GM12878 (cell line): Measurements from ENCODE around the gene TLDC2. TPM values are rescaled to one million over a fixed set of nuclear protein-coding genes. Genes with fewer than 3 reads are reported as not detected.
"Not testable (repeated sequence)": the region's sequence is repeated elsewhere in the genome, so short reads cannot be mapped to it uniquely, and the experiment has no call there.

ENCODE experiments used
- ATAC-seq: fragments of 200-7000 bp; cut with Tn5 transposase; 3 replicates; pipeline ENCODE4 v1.9.1; 2020; ENCODE audit warnings: mild to moderate bottlenecking, moderate library complexity
- BruUV-seq: library from RNA; stranded (reverse); fragments of 400-500 nt; replicated peaks from 2 replicates; lab custom pipeline; 2021; lab: Mats Ljungman, UMichigan
- CTCF ChIA-PET: fragments of 300-600 bp; sonication (Branson Sonifier 250); formaldehyde crosslinking; extraction: SDS; loops from one replicate; lab custom pipeline; 2021; ENCODE audit warnings: inconsistent platforms; lab: Yijun Ruan, JAX
- POLR2A ChIA-PET: fragments of 350-600 bp; formaldehyde crosslinking; extraction: SDS; loops from one replicate; lab custom pipeline; 2021; ENCODE audit warnings: inconsistent platforms; lab: Charles Lee
- RAD21 ChIA-PET: fragments of 300-600 bp; sonication (Branson Sonifier 250); formaldehyde crosslinking; loops from one replicate; lab custom pipeline; 2023; ENCODE audit warnings: antibody characterized with exemption; ENCODE audit not compliant: unreplicated experiment; lab: Charles Lee
- SMC1A ChIA-PET: fragments of 300-600 bp; sonication (Branson Sonifier 250); formaldehyde crosslinking; loops from one replicate; lab custom pipeline; 2023; ENCODE audit not compliant: unreplicated experiment, uncharacterized antibody; lab: Charles Lee
- DNase-seq: peaks from one replicate; pipeline ENCODE4 v3.0.0-alpha.2; 2011; ENCODE audit warnings: low read depth, low spot score
- FAIRE-seq: peaks from 3 replicates; lab custom pipeline; 2011; peaks lifted over from hg19 to GRCh38; lab: Jason Lieb, UNC
- H2AFZ ChIP-seq: 2 replicates; pipeline ENCODE4 v1.6.0; 2011; ENCODE audit warnings: low read depth, low read length, control low read depth; ENCODE audit not compliant: control insufficient read depth
- H3K27ac ChIP-seq: 2 replicates; pipeline ENCODE4 v1.5.1; 2011; ENCODE audit warnings: control low read depth; ENCODE audit not compliant: control insufficient read depth, insufficient read depth
- H3K27me3 ChIP-seq, 2 experiments: replicated peaks in 1 of 2; 2 replicates each; pipeline versions ENCODE4 v1.6.0 to v1.6.1; 2011; ENCODE audit warnings: low read length in 1 of 2; ENCODE audit not compliant: control insufficient read depth in 2 of 2, insufficient read depth in 2 of 2
- H3K36me3 ChIP-seq, 2 experiments: 2 replicates each; pipeline ENCODE4 v1.5.1; 2011; ENCODE audit warnings: low read length in 1 of 2; ENCODE audit not compliant: control insufficient read depth in 2 of 2, insufficient read depth in 2 of 2
- H3K4me1 ChIP-seq: 2 replicates; pipeline ENCODE4 v1.6.1; 2011; ENCODE audit warnings: mild to moderate bottlenecking, low read length, moderate library complexity, mixed read lengths; ENCODE audit not compliant: control insufficient read depth, insufficient read depth
- H3K4me2 ChIP-seq: 2 replicates; pipeline ENCODE4 v1.6.0; 2011; ENCODE audit warnings: control low read depth; ENCODE audit not compliant: control insufficient read depth, insufficient read depth
- H3K4me3 ChIP-seq: fragments of 200-600 bp; sonication (generic); 2 replicates; pipeline ENCODE4 v1.5.1; 2016
- H3K79me2 ChIP-seq: 2 replicates; pipeline ENCODE4 v1.6.0; 2011; ENCODE audit warnings: low read length; ENCODE audit not compliant: control insufficient read depth, insufficient read depth
- H3K9ac ChIP-seq: 2 replicates; pipeline ENCODE4 v1.8.0; 2011; ENCODE audit warnings: low read length, control low read depth, mixed read lengths; ENCODE audit not compliant: control insufficient read depth, insufficient read depth
- H3K9me3 ChIP-seq: replicated peaks from 3 replicates; pipeline ENCODE4 v1.5.1; 2011; ENCODE audit warnings: mild to moderate bottlenecking, low read length; ENCODE audit not compliant: control insufficient read depth, insufficient read depth
- H4K20me1 ChIP-seq: 2 replicates; pipeline ENCODE4 v1.6.0; 2011; ENCODE audit not compliant: control insufficient read depth, insufficient read depth
- CEBPB ChIP-seq, 2 experiments: fragments of 150-350 bp in 1 of 2; IDR thresholded peaks; 2 replicates each; pipeline ENCODE4 v1.6.1; 2012 to 2014; ENCODE audit warnings: low read depth in 2 of 2, low read length in 2 of 2, borderline replicate concordance in 1 of 2, inconsistent platforms in 1 of 2
- CREM ChIP-seq: IDR thresholded peaks from 2 replicates; pipeline ENCODE4 v1.6.1; 2014; ENCODE audit warnings: antibody characterized with exemption, low read depth
- HCFC1 ChIP-seq: fragments of 150-350 bp; IDR thresholded peaks from 2 replicates; pipeline ENCODE4 v1.6.1; 2014; ENCODE audit warnings: low read length
- HDGF ChIP-seq: fragments of 450-650 bp; IDR thresholded peaks from 2 replicates; pipeline ENCODE4 v1.6.1; 2016; ENCODE audit warnings: antibody characterized with exemption
- JUND ChIP-seq: IDR thresholded peaks from 2 replicates; pipeline ENCODE4 v1.6.1; 2012; ENCODE audit warnings: low read depth, mild to moderate bottlenecking, low read length, improper control_type of control experiment, moderate library complexity
- KAT2A ChIP-seq: conservative IDR thresholded peaks from 2 replicates; pipeline ENCODE4 v1.6.1; 2011; ENCODE audit warnings: low read depth, low read length; ENCODE audit not compliant: control insufficient read depth
- LARP7 ChIP-seq: fragments of 450-650 bp; IDR thresholded peaks from 2 replicates; pipeline ENCODE4 v1.6.1; 2017; ENCODE audit warnings: mild to moderate bottlenecking
- MEF2A ChIP-seq: IDR thresholded peaks from 2 replicates; pipeline ENCODE4 v1.6.1; 2011; ENCODE audit warnings: low read depth, mild to moderate bottlenecking, low read length, moderate library complexity; ENCODE audit not compliant: insufficient read depth
- MYC ChIP-seq: IDR thresholded peaks from 2 replicates; pipeline ENCODE4 v1.6.1; 2011; ENCODE audit warnings: mild to moderate bottlenecking, low read length, moderate library complexity, inconsistent platforms; ENCODE audit not compliant: insufficient read depth, insufficient replicate concordance, insufficient read length, severe bottlenecking
- PAX5 ChIP-seq: IDR thresholded peaks from 2 replicates; pipeline ENCODE4 v1.6.1; 2011; ENCODE audit warnings: low read depth, low read length, borderline replicate concordance
- RAD51 ChIP-seq: fragments of 450-650 bp; IDR thresholded peaks from 2 replicates; pipeline ENCODE4 v1.6.1; 2016; ENCODE audit warnings: moderate library complexity, mild to moderate bottlenecking, inconsistent platforms
- RB1 ChIP-seq: fragments of 450-650 bp; formaldehyde crosslinking; IDR thresholded peaks from 2 replicates; pipeline ENCODE4 v1.6.1; 2017; ENCODE audit warnings: mild to moderate bottlenecking, borderline replicate concordance
- SREBF1 ChIP-seq: IDR thresholded peaks from 2 replicates; pipeline ENCODE4 v1.6.1; 2012; ENCODE audit warnings: mild to moderate bottlenecking, low read length
- SREBF2 ChIP-seq: IDR thresholded peaks from 2 replicates; pipeline ENCODE4 v1.6.1; 2012; ENCODE audit warnings: mild to moderate bottlenecking, low read length
- USF2 ChIP-seq: IDR thresholded peaks from 2 replicates; pipeline ENCODE4 v1.6.1; 2011; ENCODE audit warnings: low read depth, low read length, improper control_type of control experiment, borderline replicate concordance
- YBX1 ChIP-seq: fragments of 450-650 bp; IDR thresholded peaks from 2 replicates; pipeline ENCODE4 v1.6.1; 2016; ENCODE audit warnings: antibody characterized with exemption
- WGBS: methylation state at CpG from one replicate; pipeline ENCODE4 v1.1.6; 2016; ENCODE audit warnings: low lambda C conversion rate; ENCODE audit not compliant: insufficient replicate concordance, insufficient coverage; ENCODE audit errors: missing lambda C conversion rate; 5-methylcytosine and 5-hydroxymethylcytosine counted together
- in situ Hi-C: fragments of 300-500 bp; cut with MboI; formaldehyde crosslinking; loops from 9 replicates; pipeline ENCODE4 v1.14.3; 2018; ENCODE audit warnings: mixed read lengths
- intact Hi-C: fragments of 100-400 bp; cut with micrococcal nuclease; formaldehyde crosslinking; loops from one replicate; pipeline ENCODE4 v1.14.2; 2022; ENCODE audit not compliant: unreplicated experiment
- polyA plus RNA-seq, 11 experiments: library from polyadenylated mRNA; depleted of rRNA in 4 of 11; unstranded in 6 of 11; stranded (reverse) in 5 of 11; fragments of >200 nt; fragmentation: Nextera tagmentation in 4 of 11; fragmentation: Illumina TruSeq in 1 of 11; extraction: Ambion mirVana in 4 of 11; extraction: Trizol in 1 of 11; gene quantifications; 1 replicate in 1 of 11; 2 replicates in 10 of 11; pipeline versions ENCODE4 v1.2.1 to v1.2.3, GENCODE V29; 2011 to 2016; ENCODE audit warnings: inconsistent platforms in 2 of 11, missing spikeins in 2 of 11, low read depth in 1 of 11
- total RNA-seq, 4 experiments: library from RNA; depleted of rRNA in 3 of 4; stranded (reverse); fragments of >200 nt in 3 of 4; fragmentation: Illumina TruSeq in 1 of 4; extraction: Trizol in 1 of 4; gene quantifications; 2 replicates each; pipeline versions ENCODE4 v1.2.1 to v1.2.3, GENCODE V29; 2013 to 2021

The TLDC2 gene
- total and polyA plus RNA-seq, 10 of the 15 experiments (the other 5 are each of a cell fraction or from before 2014, with no cell fraction given), result 0.05 to 0.41 (median 0.21) TPM

- Histone ChIP-seq H3K27ac (no peak overlapping the region), H3K4me3 (no peak overlapping the region)
Measured at GRCh38 chr20:36932476-36933426, 56.8 kb downstream of the TLDC2 start.

GRCh38 chr20:36933571-36933970 is 57.6 kb downstream of the TLDC2 start:
- H4K20me1 ChIP-seq, H2AFZ ChIP-seq, in situ Hi-C loops, DNase-seq, H3K27me3 ChIP-seq, H3K9me3 ChIP-seq, H3K9ac ChIP-seq, H3K79me2 ChIP-seq, ATAC-seq, RAD21 ChIA-PET, H3K27ac ChIP-seq, BruUV-seq, FAIRE-seq, POLR2A ChIA-PET, H3K4me3 ChIP-seq, H3K4me1 ChIP-seq, H3K4me2 ChIP-seq, intact Hi-C loops: not testable (repeated sequence)
- SMC1A ChIA-PET, result interaction anchor here (0.7 kb wide), 1 partner anchor 217 kb away, joined by 3 read pairs; no protein-coding TSS in a partner anchor
- 98% methylated on average over 16 of the region's 16 CpGs for WGBS
- peaks cover 3 to 23% of the 10 kb centered on the region in 2 experiments for H3K36me3 ChIP-seq
- CTCF ChIA-PET, result interaction anchor here (0.7 to 2.2 kb wide), 5 partner anchors 11 to 321 kb away, joined by 3 to 8 read pairs (median 4); no protein-coding TSS in a partner anchor

More at GRCh38 chr20:36932476-36933426, 56.8 kb downstream of the TLDC2 start:
- ChIA-PET RAD21 (no interaction called here), CTCF (interaction anchor here (1.2 to 1.5 kb wide), 2 partner anchors 23 to 321 kb away, joined by 3 to 4 read pairs; no protein-coding TSS in a partner anchor), SMC1A (no interaction called here), POLR2A (interaction anchor here (0.6 kb wide), 1 partner anchor 94 kb away, joined by 4 read pairs; no protein-coding TSS in a partner anchor)
- Histone ChIP-seq H3K27me3 (no peaks in the 10 kb centered on the region), H4K20me1 (no peaks in the 10 kb centered on the region), H3K36me3 (peaks cover 4 to 25% of the 10 kb centered on the region in 2 experiments), H3K9me3 (no peaks in the 10 kb centered on the region), H3K79me2 (no peaks in the 10 kb centered on the region), H3K4me2 (no peak overlapping the region), H2AFZ (no peak overlapping the region), H3K9ac (no peak overlapping the region), H3K4me1 (no peaks in the 10 kb centered on the region)
- 84% methylated on average over 10 of the region's 11 CpGs for WGBS
- BruUV-seq, result TSS peak; percentile 55
- intact Hi-C loops, result no loop called here
- TF ChIP-seq SREBF1, result no peak
- no peak for TF ChIP-seq PAX5
- no peak for TF ChIP-seq MYC
- TF ChIP-seq JUND, result no peak
- TF ChIP-seq HDGF, result no peak
- TF ChIP-seq KAT2A, result no peak
- TF ChIP-seq RB1, result no peak
- no peak for TF ChIP-seq LARP7
- TF ChIP-seq SREBF2, result no peak
- no peak for TF ChIP-seq MEF2A
- TF ChIP-seq USF2, result no peak
- TF ChIP-seq CEBPB (IDR thresholded peaks at IDR 0.05; ENCODE audit: borderline replicate concordance in 1 of 2, low read depth in 2 of 2, low read length in 2 of 2), result no peak
- TF ChIP-seq CREM, result no peak
- TF ChIP-seq YBX1, result no peak
- no peak for TF ChIP-seq RAD51
- TF ChIP-seq HCFC1, result no peak
- no peak for DNase-seq
- FAIRE-seq, result no peak
- ATAC-seq, result no peak
- in situ Hi-C loops, result no loop called here
